Loucy (cell line): Measurements from ENCODE around the gene LETM1.

Experiments
- EZH2phosphoT487 ChIP-seq: fragments of 200-600 bp; IDR thresholded peaks from 2 replicates; pipeline ENCODE4 v1.6.1; 2018; ENCODE audit warnings: antibody characterized with exemption, mild to moderate bottlenecking, moderate library complexity, borderline replicate concordance
- TF ChIP-seq, protein P1 (sequence below): fragments of 200-600 bp; sonication (generic); conservative IDR thresholded peaks from 2 replicates; pipeline ENCODE4 v1.5.1; 2014; ENCODE audit warnings: mild to moderate bottlenecking, antibody characterized with exemption, low read length

DNA sequence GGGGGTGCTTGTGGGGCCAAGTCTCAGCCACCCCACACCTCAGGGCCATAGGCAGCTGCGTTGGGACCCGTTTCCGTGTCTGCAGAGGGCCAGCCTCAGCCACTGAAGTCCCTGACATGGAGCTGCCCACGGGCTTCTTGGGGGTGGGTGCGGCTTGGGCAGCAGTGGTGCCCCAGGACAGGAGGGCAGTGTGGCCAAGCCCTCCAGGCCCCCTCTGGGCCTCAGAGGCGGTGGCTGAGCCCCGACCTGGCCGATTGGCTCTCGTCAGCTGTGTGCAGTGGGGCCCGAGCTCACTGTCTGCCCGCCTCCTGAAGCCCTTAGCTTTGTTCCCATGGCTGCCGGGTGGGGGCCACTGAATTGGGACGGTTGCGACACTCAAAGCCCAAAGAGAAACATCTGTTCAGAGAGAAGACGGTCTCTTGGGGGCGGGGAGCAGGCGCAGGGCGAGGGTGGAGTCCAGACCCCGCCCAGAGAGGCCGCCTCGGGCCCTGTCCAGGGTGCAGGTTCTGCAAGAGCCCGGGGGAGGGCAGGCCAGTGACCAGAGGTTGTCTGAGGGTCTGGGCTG is 53.7 kb downstream of the LETM1 start:
- TF ChIP-seq, protein P1, sequence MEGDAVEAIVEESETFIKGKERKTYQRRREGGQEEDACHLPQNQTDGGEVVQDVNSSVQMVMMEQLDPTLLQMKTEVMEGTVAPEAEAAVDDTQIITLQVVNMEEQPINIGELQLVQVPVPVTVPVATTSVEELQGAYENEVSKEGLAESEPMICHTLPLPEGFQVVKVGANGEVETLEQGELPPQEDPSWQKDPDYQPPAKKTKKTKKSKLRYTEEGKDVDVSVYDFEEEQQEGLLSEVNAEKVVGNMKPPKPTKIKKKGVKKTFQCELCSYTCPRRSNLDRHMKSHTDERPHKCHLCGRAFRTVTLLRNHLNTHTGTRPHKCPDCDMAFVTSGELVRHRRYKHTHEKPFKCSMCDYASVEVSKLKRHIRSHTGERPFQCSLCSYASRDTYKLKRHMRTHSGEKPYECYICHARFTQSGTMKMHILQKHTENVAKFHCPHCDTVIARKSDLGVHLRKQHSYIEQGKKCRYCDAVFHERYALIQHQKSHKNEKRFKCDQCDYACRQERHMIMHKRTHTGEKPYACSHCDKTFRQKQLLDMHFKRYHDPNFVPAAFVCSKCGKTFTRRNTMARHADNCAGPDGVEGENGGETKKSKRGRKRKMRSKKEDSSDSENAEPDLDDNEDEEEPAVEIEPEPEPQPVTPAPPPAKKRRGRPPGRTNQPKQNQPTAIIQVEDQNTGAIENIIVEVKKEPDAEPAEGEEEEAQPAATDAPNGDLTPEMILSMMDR: no peak
- no peak for TF ChIP-seq EZH2phosphoT487
